NCI-H1417 treated with DMSO at 0.1 percent for 48 hours (cell line): ENCODE results near the gene POLN.

ENCODE experiments used
- DNase-seq: peaks from one replicate; lab custom pipeline; 2025; lab: John Stamatoyannopoulos, UW

POLN gene

DNA sequence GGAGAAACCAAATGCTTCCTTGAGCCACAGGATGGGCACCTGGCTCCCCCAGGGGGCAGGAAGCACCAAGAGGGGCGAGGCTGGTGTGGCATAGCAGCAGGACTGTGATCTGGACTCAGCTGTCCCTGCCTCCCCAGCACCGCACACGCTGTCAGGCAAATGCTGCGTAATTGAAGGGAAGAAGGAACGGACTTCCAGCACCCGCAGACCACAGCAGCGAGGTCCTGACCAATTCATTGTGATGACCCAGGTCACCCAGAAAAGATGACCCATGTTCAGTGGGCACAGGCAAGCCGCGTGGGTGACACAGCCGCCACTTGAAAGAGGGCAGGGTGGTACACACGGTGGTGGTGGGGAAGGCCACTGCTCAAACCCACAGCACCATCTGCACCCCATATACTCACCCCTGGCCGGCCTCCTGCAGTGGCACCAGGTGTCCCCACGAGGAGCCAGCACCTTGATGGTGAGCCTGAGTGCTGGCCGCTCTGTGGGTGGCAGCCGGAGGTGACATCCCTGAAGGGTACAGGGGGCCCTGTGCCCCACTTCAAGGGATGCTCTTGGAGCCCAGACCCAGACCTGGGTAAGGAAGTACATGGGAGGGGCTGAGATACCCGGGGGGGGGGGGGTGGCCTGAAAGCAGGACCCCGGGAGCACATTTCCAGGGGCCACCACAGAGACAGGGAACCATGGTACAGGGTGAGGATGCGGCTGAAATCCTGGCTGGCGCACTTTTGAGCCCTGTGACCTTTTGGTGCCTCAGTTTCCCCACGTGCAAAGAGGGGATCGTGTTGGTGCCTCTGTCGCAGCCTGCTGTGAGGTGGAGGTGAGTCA is 171.3 kb downstream of the POLN start:
- DNase-seq: no peak

DNA sequence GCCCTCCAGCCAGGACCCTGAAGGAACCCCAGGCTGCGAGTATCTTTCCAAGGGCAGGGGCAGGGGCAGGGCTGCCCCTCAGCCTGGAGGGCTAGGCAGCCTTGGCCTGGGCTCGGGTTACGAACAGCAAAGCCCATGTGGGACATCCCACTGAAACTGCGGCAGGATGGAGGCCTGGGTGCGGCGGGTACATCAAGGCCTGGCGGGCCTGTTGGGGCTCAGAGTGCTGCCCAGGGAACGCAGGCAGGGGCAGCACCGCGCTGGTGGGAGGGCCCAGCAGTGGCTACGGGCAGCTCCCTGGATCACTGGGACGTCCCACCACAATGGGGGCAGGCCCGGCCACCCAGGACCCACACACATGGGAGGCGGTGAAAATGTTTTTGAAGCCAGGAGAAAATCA is 171.9 kb downstream of the POLN start:
- DNase-seq: no peak

DNA sequence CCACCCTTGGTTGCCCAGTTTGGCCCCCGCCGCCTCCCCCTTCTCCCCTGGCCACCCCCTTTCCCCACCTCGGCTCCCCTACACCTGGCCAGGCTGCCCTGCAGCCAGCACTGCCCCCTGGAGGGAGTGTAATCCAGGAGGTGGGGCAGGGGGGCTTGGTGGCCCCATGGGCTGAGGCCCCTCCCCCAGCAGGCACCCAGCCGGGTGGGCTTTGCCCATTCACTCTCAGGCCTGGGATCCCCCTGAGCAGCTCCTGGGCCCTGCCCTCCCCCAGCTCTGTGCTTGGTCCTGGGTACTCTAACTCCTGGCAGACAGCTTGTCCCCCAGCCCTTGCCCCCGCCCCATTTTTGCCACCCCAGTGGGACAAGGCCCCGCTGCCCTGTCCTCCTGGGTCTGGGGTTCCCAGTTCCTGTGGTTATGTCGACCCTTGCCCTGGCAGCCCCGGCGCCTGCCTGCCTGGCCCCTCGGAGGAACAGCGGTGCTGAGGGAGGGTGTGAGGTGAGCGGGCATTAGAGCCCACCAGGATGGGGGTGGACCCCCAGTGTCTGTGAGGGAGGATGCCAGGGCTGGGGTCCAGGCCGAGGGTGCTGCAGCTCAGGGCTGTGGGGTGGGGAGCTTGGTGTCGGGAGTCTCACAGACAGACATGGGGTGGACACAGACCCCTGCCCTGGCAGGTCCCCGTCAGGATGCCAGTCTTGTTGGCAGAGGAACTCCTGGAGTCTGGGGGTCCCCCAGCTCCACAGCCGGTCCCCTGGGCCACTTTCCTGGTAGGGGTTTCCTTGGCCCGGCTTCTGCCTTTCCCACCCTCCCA is 172.6 kb downstream of the POLN start:
- DNase-seq: no peak

DNA sequence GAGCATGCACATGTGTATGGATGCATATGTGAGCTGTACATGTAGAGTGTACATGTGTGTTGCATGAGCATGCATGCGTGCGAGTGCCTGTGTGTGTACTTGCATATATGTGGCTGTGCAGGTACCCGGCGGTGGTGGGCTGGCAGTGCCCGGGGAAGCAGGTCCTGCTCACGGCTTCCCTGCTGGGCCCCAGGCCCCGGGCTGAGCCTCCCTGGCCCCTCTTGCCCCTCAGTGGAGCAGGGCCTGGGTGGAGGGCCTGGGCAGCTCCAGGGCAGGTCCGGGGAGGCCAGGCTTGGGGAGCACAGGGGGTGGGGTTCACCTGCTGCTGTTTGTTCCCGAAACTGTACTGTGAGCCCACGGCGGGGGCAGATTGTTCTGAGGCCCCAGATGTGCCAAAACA is 173.4 kb downstream of the POLN start:
- no peak for DNase-seq

DNA sequence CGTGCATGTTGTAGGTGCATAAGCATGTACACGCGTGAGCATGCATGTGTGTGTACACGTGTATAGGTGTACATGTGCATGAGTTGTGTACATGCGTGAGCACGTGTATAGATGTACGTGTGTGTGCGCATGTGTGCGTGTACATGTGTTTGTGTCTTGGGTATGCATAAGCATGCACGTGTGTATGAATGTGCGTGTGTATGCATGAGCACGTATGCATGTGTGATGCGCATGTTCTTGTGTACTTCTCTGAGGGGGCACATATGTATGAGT is 173.8 kb downstream of the POLN start:
- no peak for DNase-seq

DNA sequence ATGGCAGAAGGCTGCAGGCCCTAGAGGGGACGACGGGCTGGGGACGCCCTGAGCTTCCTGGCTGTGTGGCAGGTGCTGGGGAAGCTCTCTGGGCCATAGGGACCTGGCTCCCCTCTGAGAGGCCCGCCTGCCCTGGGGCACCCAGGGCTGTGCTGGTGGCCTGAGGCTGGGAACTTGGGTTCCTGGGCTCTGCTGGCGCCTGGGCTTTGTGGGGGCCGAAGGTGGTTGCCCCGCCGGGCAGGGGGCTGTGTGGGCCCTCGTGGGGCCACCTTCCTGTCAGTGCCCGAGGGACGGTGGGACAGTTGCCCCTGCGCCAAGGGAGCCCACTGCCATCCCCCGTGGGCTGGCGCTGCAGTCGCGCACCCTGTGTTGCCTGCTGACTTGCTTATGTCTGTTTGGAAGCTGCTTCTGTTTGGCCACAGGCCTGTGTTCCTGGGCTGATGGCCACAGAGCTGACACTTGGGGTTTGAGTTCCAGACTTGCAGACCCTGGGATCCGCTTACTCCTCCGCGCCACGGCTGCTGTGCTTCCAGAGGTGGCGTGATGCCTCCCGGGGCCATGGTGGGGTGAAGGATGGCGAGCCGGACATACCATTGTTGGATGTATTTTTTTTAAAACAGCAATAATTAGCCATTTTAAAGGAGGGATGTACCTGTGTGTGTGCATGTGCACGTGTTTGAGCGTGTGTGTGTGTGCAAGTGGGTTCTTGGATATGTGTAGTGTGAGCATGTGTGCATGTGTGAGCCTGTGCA is 174.3 kb downstream of the POLN start:
- DNase-seq: no peak

DNA sequence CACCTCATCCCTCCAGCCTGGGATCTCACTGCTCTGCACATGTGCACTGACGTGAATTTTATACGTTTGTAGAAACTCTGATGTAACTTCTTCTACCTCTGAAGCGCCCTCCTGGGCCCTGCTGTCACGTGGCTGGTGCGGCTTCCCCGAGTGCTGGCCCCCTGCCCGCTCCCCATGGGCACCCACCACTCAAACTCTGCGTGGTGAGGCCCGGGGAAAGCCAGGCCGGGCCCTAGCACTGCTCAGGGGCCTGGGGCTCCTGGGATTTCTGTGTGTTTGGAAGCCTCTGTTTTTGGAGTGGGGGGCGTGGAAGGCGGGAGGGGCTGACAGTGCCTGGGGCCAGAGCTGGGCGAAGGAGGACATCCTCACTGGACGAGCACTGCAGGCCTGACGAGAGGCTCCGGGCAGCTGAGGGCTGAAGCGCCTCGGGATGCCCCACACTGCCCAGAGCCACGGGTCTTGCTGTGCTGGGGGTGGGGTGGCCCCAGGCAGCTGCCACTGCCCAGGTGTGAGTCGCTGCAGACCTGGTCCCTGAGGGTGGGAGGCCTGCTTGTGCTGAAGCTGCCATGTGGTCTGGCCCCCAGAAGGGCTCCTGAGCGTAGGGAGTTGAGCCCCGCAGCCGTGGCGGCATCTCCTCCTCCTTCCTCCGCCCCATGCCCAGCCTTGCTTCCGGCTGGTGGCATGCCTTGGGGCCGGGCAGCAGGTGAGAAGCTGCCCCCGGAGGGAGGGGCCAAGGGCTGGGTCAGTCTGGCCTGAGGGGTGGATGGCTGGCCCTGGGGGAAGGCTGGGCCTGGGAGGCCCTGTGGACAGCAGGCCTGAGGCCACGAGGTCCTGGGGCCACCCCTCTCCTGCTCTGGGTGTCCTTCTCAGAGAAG is 175.1 kb downstream of the POLN start:
- no peak for DNase-seq

DNA sequence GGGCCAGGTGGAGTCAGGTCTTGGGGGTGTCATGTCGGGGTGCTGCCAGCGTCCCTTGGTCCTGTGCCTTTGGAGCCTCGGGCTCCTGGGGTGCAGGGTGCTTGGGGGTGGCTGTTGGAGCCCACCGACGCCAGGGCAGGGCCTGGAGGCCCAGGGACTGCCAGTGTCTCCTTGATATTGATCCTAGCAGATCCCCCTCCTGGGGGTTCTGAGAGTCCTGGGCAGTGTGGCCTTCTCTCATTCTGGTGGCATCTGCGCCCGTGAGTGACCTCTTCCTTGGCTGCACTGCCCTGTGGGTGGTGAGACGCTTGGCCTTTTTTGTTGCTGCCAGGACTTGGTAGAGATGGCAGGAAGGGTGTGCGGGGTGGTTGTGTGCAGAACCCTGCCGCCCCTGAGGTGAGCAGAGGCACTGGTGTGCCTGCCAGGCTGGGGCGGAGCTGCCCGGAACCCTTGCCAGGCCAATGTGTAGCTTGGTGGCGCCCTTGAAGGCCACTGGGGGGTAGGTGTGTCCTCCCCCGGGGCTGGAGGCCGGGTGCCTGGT is 175.8 kb downstream of the POLN start:
- DNase-seq: no peak

DNA sequence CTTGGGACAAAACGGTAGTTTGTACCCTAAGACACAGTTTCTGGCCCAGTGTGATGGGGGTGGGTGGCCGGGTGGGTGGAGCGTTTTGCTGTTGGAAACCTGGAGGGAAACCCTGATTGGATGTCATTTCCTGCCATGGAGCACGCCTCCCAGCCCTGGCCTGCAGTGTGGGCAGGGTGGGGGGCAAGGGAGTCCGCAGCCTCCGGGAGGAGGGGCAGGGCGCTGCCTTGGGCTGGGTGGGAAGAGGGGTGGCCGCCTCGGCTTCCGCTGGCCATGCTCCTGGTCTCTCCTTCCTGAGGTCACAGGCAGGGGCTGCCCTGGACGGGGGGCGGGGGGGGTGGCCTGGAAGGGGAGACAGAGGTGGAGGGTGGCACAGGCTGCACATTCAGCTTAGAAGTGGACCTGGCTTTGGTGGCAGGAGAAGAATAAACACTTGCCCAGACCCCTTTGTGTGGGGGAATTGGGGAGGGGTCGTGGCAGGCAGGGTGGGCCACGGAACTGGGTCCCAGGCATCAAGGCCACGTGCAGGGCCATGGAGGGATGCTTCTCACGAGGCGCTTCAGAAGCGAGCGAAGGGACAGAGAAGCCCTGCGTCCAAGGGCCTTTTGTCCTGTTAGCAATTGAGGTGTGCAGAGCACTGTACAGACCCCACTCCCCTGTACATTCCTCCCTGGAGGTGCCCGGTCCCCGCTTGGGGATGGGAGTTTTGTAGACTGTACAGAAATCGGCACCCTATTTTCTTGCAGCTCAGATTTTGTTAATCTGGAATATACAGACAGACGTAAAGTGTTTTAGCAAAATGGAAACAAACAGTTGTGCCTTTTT is 176.6 kb downstream of the POLN start:
- DNase-seq: no peak

DNA sequence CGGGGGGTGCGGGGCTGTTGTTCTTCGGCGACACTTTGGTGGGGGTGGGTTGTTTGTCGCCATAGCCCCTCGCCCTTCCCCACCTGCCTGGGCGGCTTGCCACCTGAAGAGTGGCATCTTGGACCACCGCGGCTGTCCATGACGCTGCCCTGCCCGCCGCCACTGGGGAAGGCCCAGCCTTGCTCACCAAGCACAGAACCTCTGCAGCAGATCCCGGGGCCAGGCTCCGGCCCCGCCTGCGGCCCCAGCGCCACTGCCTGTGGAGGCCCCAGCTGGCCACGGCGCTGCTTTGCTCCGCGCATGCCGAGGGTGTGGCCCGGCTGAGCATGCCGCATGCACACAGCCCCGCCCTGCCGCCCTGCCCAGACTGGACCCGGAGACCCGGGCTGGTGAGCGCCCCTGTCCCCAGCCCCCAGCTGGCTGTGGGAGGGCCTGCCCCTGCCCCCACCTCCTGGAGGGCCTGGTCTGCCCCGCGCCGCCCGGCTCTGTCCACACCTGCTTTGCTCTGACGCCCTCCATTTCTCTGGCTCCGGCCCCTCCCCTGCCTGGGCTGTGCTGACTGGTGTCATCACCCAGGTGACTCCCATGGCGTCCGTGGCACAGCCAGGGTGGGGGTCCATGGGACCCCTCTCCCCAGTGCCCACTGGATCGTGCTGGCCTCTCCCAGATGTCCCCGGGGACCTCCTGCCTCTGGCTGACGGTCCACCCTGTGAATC is 177.5 kb downstream of the POLN start:
- DNase-seq: no peak

DNA sequence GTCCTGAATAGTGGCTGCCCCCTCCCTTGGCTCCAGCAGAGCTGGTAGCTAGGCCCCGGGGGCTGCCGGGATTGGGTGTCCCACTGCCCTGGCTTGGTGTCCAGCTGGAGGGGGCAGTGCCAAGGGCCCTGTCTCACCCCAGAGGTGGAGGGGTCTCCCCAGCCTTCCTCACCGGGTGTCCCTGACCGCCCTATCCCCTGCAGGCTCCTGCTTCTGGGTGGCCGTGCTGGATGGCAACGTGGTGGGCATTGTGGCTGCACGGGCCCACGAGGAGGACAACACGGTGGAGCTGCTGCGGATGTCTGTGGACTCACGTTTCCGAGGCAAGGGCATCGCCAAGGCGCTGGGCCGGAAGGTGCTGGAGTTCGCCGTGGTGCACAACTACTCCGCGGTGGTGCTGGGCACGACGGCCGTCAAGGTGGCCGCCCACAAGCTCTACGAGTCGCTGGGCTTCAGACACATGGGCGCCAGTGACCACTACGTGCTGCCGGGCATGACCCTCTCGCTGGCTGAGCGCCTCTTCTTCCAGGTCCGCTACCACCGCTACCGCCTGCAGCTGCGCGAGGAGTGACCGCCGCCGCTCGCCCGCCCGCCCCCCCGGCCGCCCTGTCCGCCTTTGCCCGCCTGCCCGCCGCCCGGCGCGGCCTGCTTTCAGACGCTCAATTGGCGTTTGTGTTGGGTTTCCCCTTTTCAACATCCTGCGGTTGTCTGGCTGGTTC is 178.2 kb downstream of the POLN start:
- no peak for DNase-seq

DNA sequence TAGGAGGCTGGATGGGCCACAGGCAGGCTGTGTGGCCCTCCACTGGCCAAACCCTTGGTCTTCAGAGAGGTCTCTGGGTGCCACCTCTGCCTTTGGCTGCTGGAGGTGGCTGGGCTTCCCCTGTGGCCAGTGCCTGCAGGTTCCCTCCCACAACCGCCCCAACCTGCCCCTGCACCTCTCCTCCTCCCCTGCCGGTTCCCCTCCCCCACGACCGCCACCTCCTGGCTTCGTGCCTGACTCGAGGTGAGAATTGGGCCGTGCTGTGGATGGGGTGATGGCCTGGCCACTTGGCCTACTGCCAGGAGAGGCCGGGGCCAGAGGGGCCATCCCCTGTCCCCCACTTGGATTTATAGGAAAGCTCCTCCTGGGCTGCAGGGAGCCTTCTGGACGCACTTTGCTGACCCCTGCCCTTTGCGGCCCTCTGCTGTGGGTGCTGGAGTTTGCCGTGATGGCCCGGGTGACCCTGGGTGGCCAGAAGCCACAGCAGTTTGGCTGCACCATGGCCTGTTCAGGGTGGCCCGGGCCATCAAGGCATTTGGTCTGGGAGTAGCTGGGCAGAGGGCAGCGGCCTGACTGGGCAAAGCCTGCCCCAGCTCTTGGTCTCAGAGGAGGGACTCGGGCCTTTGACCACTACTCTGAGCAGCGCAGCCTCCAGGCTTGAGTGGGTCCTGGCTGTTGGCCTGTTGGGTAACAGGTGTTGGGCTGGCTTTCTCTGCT is 179.0 kb downstream of the POLN start:
- DNase-seq: no peak

DNA sequence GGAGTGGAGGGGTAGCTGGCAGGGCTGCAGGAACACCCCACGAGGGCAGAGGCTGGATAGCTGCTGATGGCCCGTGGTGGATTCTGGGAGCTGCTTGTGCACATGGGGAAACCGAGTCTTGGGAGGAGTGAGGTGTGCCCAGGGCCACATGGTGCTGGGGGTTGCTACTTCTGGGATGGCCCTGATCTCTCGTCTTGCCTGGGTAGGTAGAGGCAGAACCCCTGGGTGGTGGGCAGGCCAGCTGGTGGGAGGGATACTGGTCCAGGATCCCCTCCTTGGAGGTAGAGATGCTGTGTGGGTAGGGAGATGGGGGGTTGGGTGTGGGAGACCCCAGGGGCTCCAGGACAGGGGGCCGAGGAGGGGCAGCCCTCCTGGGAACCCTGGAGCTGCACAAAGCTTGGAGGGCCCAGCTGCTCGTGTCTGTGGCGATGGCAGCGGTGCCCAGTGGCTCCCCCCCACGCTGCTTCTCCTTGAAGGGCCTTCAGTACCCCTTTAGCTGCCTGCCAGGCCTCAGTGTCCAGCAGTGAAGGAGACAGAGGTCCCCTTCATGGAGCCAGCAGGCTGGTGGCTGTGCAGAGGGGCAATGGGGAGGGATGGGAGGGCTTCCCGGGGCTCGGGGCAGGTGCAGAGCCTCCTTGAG is 179.6 kb downstream of the POLN start:
- DNase-seq: no peak

DNA sequence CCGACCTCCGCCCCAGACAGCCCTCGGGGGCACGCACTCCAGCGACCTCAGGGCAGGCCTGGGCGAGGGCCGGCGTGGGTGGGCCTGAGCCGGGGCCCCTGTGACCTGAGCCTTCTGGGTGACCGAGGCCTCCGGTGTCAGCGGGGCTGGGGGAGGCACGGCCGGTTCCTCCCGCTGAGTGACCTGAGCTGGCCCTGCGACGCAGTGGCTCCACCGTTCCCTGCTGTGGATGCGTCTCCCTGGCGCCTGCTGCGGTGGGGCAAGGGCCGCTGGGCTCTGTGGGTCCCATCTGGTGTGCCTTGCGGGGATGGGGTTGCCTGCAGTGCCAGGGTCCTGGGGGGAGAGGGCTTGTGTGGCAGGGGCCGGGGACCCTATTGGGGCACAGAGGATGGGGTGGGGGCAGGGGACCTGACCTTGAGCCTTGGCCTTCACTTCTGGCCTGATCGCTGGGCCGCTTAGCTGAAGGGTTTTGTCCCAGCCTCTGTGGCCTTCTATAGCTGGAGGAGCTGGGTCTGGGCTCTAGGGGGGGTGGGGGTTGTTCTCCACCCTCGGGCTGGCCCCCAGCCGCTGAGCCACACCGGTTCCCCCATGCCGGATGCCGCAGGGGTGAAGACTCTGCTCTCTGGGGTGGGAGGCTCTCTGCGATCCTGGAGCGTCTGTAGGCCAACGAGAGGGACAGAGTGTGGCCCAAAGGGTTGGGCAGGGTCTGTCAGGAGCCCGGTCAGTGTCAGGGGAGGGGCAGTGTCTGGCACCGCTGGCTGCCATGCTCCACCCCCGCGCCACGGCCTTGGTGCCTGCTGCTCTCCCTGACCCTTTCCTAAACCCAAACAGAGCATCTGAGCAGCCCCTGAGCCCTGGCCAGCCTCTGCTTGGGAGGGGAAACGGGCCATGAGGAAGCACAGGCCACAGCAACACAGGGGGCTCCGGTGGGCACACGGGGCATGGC is 180.5 kb downstream of the POLN start:
- no peak for DNase-seq

DNA sequence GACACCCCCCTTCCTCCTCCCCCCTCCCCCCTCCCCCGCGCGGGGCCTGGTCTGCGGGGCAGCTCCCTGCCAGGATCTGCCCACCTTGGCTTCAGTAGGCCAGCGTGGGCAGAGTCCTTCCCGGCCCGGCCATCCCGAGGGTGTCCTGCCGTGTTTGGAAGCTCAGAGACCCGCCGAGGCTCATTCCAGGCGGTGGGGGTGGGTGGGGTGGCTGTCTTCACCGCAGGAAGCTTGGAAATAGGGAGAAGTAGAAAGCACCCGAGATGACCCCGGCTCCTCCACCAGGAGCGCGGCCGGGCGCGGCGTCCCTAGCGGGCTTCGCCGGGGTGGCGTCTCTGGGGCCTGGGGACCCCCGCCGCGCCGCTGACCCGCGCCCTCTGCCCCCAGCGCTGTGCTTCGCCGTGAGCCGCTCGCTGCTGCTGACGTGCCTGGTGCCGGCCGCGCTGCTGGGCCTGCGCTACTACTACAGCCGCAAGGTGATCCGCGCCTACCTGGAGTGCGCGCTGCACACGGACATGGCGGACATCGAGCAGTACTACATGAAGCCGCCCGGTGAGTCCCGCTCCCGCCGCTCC is 181.2 kb downstream of the POLN start:
- no peak for DNase-seq

DNA sequence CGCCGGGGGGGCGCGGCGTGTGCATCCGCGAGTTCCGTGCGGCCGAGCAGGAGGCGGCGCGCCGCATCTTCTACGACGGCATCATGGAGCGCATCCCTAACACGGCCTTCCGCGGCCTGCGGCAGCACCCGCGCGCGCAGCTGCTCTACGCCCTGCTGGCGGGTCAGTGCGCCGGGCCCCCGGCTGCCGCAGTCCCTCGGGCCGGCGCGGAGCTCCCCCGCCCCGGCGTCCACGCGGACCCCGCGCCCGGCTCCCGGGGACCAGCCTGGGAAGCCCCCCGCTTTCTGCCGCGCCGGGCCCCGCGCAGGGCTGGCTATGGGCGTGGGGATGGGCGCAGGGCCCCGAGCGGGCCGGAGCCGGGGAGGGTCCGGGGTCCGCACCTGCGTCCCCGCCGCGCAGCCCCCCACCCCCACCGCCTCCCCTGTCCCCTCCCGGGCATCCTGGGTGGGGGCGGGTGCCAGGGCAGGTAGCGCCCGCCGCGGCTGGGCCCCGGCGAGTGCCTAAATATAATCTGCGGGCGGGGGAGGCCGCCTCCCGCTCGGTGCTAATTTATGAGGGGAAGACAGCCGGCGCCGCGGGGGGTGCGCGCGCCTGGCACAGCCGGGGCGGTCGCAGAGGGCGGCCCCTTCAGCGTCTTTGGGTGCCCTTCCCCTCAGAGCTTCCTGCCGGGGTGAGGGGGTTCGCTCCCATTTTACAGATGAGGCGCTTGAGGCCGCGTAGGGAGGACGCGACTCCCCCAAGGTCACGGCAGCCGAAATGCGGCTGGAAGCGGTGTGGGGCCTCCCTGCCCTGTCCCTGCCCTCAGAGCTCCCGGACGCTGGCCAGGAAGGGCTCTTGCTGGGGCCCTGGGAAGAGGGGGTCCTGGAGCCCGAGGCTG is 182.0 kb downstream of the POLN start:
- DNase-seq: no peak
